Activated naive CD8-positive, alpha-beta T cell treated with anti-CD3 and anti-CD28 coated beads, Interleukin-2, amount 50 U/mL, for 16 hours (primary cell): ENCODE results near the gene ZFYVE9.

Experiments
- DNase-seq: peaks from one replicate; pipeline ENCODE4 v3.0.0-alpha.2; 2020; ENCODE audit warnings: low read depth, low spot score

Gene ZFYVE9

DNA sequence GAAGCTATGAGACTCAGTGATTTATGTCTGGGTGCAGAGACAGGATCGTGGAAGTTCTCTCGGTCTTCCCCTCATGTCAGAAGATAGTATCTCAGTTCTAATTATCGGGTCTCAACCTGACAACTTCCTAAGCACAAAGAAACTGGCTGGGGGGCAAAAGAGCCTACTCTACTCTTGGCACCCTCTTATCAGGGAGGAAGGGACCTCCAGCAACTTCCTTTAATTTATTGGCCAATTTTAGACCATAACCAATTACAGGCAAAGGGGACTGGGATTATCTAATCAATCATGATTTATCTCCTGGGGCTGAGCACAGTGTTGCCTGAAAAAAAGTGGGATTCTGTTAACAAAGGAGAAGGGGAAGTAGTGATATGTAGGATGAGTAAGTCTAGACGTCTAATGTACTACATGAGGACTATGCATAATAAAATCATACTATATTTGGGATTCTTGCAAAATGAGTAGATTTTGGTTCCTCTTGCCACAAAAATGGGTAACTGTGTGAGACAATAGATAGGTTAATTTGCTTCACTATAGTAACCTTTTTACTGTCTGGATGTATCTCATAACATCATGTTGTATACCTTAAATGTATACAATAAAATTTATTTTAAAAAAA is 98.8 kb downstream of the ZFYVE9 start:
- DNase-seq = no peak

DNA sequence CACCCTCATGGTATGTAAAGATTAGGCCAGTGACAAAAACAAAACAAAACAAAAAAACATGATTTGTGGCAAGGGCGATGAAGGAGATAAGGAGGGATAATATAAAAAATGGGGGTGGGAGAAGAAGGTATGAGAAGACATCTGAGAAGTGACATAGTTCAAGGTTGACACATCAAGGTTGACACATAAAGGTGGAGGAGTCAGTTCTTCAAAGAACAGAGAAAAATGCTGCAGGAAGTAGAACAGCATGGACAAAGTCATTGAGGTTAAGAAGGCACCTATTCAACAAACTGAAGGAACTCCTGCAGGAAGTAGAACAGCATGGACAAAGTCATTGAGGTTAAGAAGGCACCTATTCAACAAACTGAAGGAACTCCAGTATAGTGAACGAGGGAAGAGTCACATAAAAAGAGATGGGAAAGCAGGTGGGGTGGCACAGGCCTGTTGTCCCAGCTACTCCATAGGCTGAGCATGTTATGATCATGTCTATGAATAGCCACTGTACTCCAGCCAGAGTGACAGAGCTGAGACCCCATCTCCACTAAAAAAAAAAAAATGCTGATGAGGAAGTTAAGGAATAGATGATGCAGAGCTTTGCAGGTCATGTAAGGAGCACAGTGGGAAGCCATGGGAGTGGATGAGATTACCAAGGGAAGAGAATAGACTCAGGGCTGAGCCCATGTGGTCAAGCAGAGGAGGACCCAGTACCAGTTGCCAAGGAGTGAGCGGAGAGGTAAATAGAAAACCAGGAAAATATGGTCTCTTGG is 101.5 kb downstream of the ZFYVE9 start:
- no peak for DNase-seq

DNA sequence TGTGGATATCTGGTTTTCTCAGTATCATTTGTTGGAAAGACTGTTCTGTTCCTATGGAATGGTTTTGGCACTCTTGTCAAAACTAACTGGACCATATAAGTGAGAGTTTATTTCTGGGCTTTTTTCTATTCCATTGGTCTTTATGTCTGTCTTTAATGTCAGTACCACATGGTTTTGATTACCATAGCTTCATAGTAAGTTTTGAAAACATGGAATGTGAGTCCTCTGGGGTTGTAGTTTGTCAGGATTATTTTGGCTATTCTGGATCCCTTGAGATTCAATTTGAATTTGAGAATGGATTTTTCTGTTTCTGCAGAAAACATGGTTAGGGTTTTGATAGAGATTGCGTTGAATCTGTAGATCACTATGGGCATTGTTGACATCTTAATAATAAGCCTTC is 107.9 kb downstream of the ZFYVE9 start:
- DNase-seq = no peak

DNA sequence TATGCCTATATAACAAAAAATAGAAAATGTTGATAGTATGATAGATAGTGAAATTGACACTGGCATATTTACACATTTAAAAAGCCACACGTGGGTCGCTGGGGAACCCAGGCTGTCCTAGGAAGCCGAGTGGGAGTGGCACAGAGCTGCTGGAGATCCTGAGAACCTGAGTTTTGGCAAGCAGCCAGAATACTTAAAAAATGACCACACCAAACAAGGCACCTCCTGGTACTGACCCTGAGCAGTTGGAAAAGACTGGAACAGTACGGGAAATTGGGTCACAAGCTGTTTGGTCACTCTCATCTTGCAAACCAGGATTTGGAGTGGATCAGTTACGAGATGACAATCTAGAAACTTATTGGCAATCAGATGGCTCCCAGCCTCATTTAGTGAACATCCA is 111.5 kb downstream of the ZFYVE9 start:
- DNase-seq = no peak

DNA sequence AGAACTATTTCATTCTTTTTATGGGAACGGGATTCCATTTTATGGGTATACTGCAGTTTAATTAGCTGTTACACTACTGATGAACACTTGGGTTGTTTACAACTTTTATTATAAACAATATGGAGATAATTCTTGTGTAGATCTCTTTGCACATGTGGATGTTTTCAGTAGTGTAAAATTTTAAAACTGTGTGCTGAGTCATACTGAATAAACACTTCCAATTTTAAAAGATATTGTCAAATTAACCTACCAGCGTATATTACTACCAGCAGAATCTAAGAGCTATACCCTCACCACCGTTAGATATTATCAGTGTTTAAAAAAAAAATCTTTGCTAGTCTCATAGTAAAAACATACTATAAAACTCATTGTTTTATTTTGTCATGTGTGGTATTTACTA is 118.0 kb downstream of the ZFYVE9 start:
- DNase-seq = no peak

DNA sequence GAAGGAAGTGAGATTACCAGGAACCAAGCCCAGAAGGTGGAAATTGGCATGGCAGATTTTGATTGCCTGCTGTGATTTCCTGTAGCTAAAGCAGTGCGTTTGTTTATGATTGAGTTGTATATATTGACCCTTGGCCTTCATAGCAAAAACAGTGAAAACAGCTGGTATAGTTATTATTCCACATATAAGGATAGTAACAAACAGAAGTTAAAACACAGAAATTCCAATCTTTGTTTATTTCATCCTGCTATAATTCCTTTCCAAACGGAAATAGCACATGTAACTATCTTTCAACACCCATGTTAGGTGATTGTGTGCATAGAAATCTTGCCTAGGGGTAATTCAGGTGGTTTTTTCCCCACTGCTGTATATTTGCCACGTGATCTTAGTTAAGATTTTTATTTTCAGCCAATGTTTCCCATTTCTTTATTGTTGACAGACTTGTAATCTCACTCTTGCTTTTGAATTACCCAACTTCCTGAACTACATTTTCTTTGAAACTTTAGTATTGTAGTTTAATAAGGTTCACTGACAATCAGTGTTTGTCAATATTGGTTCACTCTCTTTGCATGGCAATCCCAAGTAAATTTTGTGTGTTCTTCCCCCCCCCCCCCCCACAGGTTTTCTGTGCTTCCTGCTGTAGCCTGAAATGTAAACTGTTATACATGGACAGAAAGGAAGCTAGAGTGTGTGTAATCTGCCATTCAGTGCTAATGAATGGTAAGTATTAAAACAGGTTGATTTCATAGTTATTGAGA is 121.4 kb downstream of the ZFYVE9 start:
- no peak for DNase-seq

DNA sequence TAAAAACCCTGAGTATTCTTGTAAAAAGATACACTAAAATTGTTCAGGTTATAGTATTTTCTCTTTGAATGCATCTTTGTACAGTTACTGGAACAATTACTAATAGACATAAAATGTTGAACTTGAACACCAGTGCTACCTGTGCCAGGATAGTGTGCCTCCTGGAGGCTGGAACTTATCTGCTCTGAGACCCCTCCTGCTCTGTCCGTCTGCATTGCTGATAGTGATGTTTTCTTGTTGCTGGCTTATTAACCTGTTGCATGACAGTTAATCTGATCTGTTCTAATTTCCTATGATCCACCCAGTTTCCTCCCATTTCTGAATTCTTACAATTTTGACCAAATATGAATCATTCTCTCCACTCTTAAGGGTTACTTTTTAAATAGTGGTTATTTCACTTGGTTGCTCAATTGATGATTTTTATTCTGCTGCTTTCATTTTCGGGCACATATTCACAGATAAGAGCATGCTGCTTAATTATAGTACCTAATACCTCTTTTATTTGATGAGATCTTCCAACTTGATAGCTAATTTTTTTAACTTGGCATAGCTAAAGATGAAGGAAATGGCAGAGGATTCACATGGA is 122.7 kb downstream of the ZFYVE9 start:
- no peak for DNase-seq

DNA sequence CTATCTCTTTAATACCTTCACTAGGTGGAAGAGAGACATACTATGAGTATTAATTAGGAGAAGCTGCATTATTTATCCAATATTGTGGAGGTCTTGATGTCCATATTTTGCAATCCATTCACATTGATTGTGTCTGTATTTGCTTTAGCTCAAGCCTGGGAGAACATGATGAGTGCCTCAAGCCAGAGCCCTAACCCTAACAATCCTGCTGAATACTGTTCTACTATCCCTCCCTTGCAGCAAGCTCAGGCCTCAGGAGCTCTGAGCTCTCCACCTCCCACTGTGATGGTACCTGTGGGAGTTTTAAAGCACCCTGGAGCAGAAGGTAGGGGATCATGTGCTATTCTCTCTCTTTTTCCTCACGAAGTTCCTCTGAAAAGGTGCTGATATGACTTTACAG is 124.6 kb downstream of the ZFYVE9 start:
- DNase-seq = no peak

DNA sequence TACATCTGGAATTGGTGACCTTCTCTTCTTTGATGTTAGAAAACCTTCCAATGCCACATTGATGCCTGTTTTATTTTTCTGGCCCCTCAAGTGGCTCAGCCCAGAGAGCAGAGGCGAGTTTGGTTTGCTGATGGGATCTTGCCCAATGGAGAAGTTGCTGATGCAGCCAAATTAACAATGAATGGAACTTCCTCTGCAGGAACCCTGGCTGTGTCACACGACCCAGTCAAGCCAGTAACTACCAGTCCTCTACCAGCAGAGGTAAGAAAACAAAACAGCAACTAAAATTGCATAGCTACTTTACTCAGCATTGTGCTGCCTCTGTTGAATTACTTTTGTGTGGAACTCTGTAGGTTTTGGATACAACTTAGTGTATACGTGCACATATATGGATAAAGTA is 126.5 kb downstream of the ZFYVE9 start:
- DNase-seq = no peak

DNA sequence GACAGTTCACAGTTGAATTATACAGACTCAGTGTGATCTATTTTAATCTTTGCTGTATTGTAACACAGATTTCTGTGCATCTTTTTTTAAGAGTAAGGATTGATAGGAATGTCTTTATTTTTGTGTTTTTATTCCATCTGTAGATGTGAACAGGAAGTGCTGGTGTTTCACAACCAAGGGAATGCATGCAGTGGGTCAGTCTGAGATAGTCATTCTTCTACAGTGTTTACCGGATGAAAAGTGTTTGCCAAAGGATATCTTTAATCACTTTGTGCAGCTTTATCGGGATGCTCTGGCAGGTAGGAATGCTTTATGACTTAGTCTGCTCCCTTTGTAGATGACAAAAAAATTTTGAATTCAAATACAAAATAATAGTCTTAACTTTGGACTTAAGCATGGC is 139.6 kb downstream of the ZFYVE9 start:
- no peak for DNase-seq

DNA sequence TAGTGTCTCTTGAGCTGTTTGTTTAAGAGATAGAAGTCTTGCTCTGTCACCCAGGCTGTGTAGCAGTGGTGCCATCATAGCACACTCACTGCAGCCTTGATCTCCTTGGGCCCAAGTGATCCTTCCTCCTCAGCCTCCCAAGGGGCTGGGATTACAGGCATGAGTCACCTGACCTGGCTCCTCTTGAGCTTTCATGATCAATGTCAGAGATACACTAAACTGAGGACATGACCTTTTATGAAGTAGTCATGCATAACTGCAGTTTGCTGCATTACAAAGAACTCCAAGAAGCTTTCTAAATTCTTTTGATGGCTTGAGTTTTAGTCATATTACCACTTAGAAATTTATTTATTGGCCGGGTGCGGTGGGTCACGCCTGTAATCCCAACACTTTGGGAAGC is 146.4 kb downstream of the ZFYVE9 start:
- no peak for DNase-seq

DNA sequence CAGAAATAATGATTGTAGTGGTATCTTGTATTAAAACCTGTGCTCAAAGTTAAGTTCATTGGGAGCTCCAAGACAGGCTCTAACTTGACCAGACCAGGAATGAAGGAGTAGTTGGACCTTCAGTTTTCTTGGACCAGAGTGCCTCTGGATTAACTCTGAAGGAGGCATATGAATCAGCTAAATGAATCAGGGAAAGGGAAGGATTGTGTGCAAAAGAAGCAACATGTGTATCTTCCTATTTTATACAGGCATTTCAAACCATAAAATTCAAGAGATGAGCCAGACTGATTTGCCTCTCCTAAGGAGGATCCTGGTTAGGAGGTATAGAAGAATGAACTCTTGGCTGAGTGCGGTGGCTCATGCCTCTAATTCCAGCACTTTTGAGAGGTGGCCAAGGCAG is 152.7 kb downstream of the ZFYVE9 start:
- DNase-seq = no peak

DNA sequence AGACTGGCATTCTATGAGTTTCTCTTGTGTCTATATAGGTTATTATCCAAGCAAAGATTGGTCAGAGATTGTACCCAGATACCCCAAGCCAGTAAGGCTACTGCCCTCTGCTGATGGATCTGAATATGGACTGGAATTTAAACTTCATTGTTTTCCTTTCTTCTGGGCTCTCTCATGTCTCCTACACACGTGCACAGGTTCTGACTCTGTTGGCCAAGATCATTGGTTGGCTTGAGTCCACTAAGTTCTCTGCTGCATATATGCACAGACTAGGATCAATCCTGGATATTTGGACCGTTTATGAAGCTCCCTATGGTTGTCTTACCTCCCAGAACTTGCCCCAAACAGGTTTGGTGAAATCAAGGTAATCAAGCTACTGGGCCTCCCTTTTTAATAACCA is 154.5 kb downstream of the ZFYVE9 start:
- no peak for DNase-seq

DNA sequence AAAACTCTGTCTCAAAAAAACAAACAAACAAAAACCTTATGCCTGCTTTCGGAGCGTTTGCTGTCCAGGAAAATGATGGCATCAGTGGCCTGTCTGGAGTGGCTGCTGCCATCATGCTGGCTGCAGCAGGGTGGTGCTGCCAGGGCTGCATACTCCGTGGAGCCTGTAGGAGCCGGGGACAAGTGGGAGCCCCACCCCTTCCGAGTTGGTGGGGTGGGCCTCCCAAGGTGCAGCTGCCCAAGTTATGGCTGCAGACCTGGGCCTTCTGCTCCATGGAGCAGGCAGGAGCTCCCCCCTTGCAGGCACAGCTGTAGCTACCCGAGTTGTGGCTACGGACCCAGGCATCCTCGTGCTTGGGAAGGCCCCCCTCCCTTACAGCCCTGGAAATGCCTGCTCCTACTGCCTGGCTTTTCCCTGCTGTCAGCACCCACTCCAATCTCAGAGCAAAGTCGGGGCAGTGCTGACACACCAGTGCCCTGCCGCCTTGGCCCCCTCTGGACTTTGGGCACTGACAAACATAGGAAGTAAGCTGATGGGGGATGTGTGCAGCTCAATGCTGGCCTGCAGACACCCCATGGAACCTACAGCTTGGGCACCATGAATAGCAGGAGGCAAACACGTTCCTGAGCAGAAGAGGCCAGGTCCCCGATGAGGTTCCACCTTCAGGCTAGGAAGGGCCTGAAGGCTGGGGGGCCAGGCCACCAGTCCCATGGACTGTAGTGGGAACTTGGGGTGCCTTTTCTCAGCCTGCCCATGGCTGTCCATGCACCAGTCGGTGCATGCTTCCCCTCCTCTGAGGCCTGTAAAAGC is 163.7 kb downstream of the ZFYVE9 start:
- DNase-seq = no peak

DNA sequence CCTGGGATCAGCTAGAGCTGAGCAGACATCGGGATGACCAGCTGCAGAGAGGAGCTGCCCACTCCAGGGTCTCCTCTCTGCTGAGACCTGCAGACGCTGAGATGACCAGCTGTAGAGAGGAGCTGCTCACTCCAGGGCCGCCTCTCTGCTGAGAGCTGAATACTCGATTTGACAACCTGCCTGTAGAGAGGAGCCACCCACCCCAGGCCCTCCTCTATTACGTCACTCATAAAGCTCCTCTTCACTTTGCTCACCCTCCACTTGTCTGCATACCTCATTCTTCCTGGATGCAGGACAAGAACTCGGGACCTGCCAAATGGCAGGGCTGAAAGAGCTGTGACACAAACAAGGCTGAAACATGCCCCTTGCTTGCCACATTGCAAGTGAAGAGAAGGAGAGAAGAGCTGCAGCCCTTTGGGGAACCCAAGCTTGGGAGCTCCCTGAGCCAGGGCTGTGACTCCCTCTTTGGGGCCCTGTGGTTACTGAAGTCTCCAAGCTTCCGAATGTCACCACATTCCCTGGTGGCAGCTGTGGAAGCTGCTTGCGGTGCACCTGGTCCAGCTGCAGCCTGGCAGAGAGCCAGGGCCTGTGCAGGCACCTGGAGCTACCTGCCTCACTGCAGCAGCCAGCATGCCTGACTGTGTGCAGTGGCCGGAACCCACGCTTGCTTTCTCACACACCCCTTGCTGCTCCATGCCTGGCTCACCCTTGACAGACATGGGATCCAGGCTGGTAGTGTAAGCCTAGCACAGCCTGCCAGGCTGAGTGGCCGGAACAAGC is 164.5 kb downstream of the ZFYVE9 start:
- no peak for DNase-seq

DNA sequence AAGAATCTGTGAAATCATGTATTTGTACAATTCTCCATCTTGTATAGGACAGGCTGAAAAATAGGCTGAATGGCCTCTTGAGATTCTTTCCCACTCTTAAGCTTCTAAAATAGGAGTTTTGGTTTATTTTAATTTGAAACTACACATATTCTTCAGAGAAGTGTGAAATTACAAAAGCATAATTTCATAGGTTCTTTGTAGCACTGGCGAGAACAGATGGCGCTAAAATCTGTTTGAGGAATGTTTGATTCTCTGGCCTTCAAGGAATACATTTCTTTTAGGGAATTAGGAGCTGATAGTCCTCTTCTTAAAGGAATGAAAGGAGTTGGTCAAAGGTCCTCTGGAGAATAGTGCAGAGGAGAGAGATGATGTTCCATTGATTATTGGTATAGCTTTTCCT is 179.2 kb downstream of the ZFYVE9 start:
- DNase-seq = no peak

DNA sequence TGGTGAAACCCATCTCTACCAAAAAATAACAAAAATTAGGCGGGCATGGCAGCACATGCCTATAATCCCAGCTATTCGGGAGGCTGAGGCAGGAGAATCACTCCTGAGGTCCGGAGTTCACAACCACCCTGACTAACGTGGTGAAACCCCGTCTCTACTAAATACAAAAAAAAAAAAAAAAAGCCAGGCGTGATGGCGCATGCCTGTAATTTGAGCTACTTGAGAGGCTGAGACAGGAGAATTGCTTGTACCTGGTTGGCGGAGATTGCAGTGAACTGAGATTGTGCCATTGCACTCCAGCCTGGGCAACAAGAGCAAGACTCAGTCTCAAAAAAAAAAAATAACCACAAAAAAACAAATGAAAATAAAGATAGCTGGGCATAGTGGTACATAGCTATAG is 181.8 kb downstream of the ZFYVE9 start:
- DNase-seq = no peak

DNA sequence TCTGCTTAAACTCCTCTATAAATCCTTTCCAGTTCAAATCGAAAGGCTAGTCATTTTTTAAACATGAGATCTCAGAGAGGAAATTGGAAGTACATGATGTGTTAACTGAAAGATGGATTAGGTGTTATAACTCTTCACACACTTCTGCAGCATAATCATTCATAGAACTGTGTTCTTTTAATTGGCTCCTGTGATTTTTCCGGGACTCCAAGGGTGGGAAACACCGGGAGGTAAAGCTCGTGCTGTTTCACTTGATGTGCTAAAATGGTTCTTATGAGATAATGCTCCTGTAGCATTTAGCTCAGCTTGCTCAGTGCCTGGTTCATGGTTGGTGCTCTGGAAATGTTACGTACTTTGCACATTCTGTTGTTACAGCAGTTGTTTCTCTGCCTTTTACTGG is 183.9 kb downstream of the ZFYVE9 start:
- DNase-seq = no peak

DNA sequence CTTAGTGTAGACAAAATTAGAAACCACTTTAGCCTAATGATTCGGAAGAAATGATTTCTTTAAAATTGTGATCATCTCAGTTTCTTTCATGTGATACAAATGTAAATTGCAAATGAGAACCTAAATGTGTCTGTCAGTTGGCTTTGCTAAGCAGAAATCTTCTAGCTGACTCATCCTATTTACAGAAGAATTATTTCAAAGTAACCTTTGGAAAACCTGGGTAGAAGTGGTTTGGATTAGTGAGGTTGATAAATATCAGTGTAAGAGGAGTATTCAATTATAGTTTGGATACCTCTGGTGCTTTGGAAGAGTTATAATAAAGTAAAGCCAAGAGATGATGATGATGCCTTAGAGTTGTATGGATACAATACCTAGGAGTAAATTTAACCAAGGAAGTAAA is 186.7 kb downstream of the ZFYVE9 start:
- DNase-seq = no peak

DNA sequence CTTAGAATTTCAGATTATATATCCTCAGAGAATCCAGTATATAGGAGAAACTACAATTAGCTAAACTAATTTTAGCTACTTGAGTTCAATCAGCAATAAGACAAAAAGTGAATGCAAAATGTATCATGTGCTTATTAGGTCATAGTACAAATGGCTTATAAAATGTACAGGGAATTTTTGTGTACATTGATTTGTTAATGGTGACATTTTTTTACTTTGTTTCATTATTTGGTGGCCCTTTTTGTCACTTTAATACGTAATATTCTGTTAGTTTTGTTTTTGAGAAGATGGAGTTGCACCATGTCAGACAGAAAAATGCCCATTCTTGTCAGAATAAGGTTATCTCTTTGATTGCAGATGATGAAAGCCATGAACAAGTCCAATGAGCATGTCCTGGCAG is 190.5 kb downstream of the ZFYVE9 start:
- no peak for DNase-seq
